ENCODE measurements around the gene FHIT.

FHIT gene

DNA sequence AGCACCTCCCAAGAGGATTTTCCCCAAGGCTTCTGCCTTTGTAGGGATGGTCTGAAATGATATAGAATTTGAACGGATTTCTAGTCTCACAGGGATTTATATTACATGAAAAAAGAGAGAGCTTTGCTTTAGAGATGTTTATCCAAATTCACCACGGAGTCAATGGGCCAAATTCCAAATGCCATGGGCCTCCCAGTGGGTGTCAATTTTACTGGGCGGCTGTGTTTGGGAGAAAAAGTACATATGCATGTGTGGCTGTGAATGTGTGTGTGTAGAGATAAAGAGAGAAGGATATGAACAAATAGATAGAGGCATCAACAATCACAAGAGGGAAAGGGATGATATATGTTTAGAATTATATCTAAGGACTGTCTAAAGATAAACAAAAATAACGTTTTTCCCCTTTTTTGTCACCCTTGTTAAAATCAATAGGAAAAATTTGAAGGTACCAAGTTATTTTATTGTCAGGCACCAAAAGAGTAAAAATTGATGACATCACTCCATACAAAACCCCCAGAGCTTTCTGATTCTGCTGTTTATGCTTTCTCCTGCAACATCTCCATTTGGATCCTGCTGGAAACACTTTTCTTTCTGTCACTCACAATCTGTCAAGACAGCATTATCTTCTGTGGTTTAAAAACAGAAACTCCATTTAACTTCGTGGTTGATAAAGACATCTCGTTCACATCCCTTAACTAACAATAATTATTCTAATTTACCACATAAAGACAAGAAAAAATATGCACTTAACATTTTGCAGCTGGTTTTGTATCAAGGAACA is 160.7 kb downstream of the FHIT start:
- H3K27ac ChIP-seq = no peak overlapping the region
- in situ Hi-C loops (cut with HindIII; ENCODE audit: low pct_ligation_motif_present, low sequenced_read_pairs) = no loop called here
- no peak for DNase-seq
- TF ChIP-seq, protein P1, sequence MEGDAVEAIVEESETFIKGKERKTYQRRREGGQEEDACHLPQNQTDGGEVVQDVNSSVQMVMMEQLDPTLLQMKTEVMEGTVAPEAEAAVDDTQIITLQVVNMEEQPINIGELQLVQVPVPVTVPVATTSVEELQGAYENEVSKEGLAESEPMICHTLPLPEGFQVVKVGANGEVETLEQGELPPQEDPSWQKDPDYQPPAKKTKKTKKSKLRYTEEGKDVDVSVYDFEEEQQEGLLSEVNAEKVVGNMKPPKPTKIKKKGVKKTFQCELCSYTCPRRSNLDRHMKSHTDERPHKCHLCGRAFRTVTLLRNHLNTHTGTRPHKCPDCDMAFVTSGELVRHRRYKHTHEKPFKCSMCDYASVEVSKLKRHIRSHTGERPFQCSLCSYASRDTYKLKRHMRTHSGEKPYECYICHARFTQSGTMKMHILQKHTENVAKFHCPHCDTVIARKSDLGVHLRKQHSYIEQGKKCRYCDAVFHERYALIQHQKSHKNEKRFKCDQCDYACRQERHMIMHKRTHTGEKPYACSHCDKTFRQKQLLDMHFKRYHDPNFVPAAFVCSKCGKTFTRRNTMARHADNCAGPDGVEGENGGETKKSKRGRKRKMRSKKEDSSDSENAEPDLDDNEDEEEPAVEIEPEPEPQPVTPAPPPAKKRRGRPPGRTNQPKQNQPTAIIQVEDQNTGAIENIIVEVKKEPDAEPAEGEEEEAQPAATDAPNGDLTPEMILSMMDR (IDR thresholded peaks at IDR 0.05; ENCODE audit: low read depth, low read length, missing control alignments) = no peak
- H3K27me3 ChIP-seq (replicated peaks) = no peaks in the 10 kb centered on the region
- no peaks in the 10 kb centered on the region for H3K36me3 ChIP-seq (replicated peaks)
- H3K4me3 ChIP-seq (ENCODE audit: low read depth, low read length) = no peak overlapping the region

DNA sequence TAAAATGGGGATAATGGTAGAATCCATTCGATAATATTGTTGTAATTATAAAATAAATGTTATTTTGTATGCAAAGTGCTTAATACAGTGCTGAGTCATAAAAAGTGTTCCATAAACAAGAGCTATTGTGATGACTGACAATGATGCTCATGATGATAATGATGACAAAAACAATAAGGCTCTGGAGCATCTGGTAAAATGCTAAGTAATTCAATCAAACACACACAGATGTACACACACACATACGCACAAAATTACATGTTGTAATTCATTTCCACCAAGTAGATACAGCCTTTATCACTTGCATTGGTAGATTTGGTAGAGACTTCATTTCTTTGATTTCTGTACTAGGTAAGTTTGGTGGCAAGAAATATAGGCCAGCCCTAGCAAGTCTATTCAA is 163.8 kb downstream of the FHIT start:
- no peaks in the 10 kb centered on the region for H3K27me3 ChIP-seq (replicated peaks)
- no peak overlapping the region for H3K4me3 ChIP-seq (ENCODE audit: low read depth, low read length)
- in situ Hi-C loops (cut with HindIII; ENCODE audit: low pct_ligation_motif_present, low sequenced_read_pairs) = no loop called here
- H3K27ac ChIP-seq = no peak overlapping the region
- H3K36me3 ChIP-seq (replicated peaks) = no peaks in the 10 kb centered on the region
- DNase-seq = no peak
- TF ChIP-seq, protein P1 (IDR thresholded peaks at IDR 0.05; ENCODE audit: low read depth, low read length, missing control alignments) = no peak

DNA sequence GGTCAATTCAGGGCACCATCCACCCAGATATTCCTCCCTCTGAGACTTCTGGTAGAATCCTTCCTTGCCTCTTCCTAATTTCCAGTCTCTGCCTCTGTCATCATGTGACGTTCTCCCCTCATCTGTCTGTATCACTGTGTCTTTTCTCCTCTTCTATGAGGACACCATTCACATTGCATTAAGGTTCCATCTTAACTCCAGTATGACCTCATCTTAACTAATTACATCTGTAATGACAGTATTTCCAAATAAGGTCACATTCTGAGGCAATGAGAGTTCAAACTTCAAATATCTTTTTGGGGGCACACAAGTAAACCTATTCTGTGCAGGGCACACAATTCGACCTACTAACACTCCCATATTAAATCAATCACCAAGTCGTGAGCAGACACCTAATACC is 169.7 kb downstream of the FHIT start:
- no peaks in the 10 kb centered on the region for H3K36me3 ChIP-seq (replicated peaks)
- in situ Hi-C loops (cut with HindIII; ENCODE audit: low pct_ligation_motif_present, low sequenced_read_pairs) = no loop called here
- no peak for DNase-seq
- no peak overlapping the region for H3K4me3 ChIP-seq (ENCODE audit: low read depth, low read length)
- H3K27me3 ChIP-seq (replicated peaks) = no peaks in the 10 kb centered on the region
- TF ChIP-seq, protein P1 (IDR thresholded peaks at IDR 0.05; ENCODE audit: low read depth, low read length, missing control alignments) = no peak
- H3K27ac ChIP-seq = no peak overlapping the region

DNA sequence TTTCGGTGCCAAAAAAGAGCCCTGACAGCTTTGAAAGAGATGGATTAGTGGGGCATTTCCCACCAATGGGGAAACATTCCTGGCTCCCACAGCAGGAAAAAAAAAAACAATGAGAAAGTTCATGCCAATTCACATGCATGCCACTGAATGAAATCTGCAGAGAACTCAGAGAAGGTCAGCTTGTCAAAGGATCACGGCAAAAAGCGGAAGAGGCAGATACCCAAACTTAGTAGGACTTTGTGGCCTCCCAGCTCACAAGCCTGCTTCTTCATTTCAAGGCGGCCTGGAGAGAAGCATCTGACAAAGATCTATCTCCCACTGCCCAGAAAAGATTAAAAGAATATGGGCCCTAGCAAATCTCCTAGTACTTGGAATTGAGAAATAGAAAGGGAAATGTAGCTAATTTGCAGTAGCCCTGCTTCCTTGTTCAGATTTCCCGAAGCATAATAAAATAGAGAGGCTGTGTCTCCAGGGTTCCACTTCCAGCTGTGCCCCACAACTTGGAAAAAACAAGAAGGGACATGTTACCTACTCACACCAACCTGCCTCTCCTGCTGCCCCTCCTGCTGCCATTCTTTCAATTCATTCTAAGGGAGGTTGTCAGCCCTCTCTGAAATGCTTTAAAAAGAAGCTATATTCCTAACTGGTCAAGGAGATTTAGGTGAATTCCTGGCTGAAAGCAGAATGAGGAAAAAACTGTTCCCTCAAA is 170.4 kb downstream of the FHIT start:
- Histone ChIP-seq H3K27me3 (replicated peaks) (no peaks in the 10 kb centered on the region), H3K36me3 (replicated peaks) (no peaks in the 10 kb centered on the region), H3K4me3 (ENCODE audit: low read depth, low read length) (no peak overlapping the region), H3K27ac (no peak overlapping the region)
- DNase-seq = no peak
- TF ChIP-seq, protein P1 (IDR thresholded peaks at IDR 0.05; ENCODE audit: low read depth, low read length, missing control alignments) = no peak
- in situ Hi-C loops (cut with HindIII; ENCODE audit: low pct_ligation_motif_present, low sequenced_read_pairs) = no loop called here

DNA sequence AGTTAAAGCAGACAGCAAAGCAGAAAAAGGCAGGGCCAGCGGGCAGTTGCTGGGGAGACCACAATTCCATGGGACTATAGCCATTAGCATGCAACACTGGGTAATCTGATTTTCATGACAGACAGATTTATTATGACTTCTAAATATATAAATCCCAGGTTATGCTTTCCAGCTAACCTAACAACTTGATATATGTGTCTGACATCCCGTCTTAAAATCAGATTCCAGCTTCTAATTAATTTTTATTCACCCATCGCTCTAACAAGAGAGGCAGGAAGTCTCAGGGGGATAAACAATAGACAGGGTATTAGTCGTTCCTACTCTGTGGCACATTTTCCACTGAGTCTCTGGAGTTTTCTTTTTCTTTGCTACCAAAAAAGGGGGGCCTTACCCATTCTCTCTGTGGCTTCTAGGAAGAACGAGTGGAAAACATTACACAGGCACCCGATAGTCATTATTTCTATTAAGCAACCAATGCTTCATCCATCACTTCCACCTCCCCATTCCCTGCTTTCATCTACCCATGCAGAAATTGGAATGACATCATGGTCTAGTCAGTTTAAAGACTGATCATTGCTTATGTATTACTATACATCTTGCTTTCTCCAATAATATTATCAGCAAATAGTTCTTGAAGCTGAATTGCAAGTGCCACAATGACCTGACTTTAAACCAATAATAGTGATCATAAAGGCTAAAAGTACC is 173.1 kb downstream of the FHIT start:
- Histone ChIP-seq H3K27ac (no peak overlapping the region), H3K27me3 (replicated peaks) (no peaks in the 10 kb centered on the region), H3K4me3 (ENCODE audit: low read depth, low read length) (no peak overlapping the region), H3K36me3 (replicated peaks) (no peaks in the 10 kb centered on the region)
- DNase-seq = no peak
- TF ChIP-seq, protein P1 (IDR thresholded peaks at IDR 0.05; ENCODE audit: low read depth, low read length, missing control alignments) = no peak
- in situ Hi-C loops (cut with HindIII; ENCODE audit: low pct_ligation_motif_present, low sequenced_read_pairs) = no loop called here
